ENCODE data around the gene MET.

GRCh38 chr7:116683786-116684185, 11.8 kb downstream of the MET start:
- TF ChIP-seq CTCF (IDR thresholded peaks at IDR 0.05; ENCODE audit: poor library complexity, severe bottlenecking) (no peak), EP300 (conservative IDR thresholded peaks at IDR 0.05; ENCODE audit: poor library complexity, severe bottlenecking) (no peak), SMC3 (conservative IDR thresholded peaks at IDR 0.05; ENCODE audit: poor library complexity) (no peak), EZH2 (IDR thresholded peaks at IDR 0.05; ENCODE audit: borderline replicate concordance, insufficient read depth, low read length, poor library complexity, severe bottlenecking) (no peak), POLR2AphosphoS5 (IDR thresholded peaks at IDR 0.05) (no peak)
